ES-I3 (cell line): Measurements from ENCODE around the gene PSPH.
A peak's percentile ranks its signal among the peaks of the same experiment; 100 is the strongest.
"Not testable (repeated sequence)": the region's sequence is repeated elsewhere in the genome, so short reads cannot be mapped to it uniquely, and the experiment has no call there.

ENCODE experiments used
- H3K36me3 ChIP-seq: 2 replicates; pipeline ENCODE4 v1.6.1; 2013; ENCODE audit warnings: mild to moderate bottlenecking, low read length, control low read depth, moderate library complexity; ENCODE audit not compliant: insufficient read depth
- H3K4me1 ChIP-seq: 2 replicates; pipeline ENCODE4 v1.6.1; 2013; ENCODE audit warnings: mild to moderate bottlenecking, control low read depth, low read length; ENCODE audit not compliant: insufficient read depth
- H3K9ac ChIP-seq: 2 replicates; pipeline ENCODE4 v1.6.1; 2013; ENCODE audit warnings: low read depth, mild to moderate bottlenecking, low read length, moderate library complexity
- H3K9me3 ChIP-seq: 2 replicates; pipeline ENCODE4 v1.6.1; 2013; ENCODE audit warnings: mild to moderate bottlenecking, low read length, moderate library complexity; ENCODE audit not compliant: control insufficient read depth, insufficient read depth

Gene PSPH

DNA sequence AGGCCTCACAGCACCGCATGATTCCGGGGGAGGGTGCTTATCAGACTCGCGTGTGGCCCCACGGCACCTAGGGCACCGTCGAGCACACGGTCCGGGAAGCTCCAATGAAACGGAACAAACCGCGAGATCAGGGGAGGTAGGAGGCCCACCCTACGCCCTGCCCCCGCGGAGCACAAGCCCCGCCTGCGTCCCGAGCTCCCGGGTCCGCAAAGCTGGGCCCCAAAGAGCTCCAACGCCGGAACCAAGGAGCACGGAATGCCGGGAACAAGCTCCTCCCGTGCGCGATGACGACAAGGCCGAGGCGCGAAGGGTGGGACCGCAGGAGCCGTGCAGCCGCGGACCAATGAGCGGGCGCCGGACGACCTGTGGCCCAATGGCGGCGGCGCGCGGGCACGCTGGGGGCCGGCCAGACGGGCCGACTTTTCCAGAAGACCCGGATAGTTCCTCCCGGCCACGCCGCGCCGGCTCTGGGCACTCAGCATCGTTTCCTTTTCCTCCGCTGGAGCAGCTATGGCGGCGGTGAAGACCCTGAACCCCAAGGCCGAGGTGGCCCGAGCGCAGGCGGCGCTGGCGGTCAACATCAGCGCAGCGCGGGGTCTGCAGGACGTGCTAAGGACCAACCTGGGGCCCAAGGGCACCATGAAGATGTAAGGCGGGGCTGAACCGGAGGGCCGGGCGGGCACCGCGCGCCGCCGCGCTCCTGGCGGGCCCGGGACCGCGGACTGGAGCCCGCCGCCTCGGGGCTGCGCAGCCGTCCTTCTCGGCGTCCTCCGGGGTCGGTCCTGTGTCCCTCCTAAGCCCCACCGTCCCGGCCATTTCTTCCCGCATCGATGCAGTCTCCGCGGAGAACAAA, at the start of gene PSPH, which contains the start of gene CCT6A:
TSS of gene PSPH (minus strand) at position 106 of the 853 bp plus-strand sequence. CDS start 30,232 bp downstream, outside the sequence.
TSS of gene CCT6A (plus strand) at position 427 of the 853 bp plus-strand sequence. CDS start at position 511, 84 bp downstream.
- Histone ChIP-seq H3K36me3 (peaks cover 27% of the 10 kb centered on the region), H3K9me3 (no peaks in the 10 kb centered on the region), H3K4me1 (no peaks in the 10 kb centered on the region; the same call in 1 of the 2 replicates), H3K9ac (peak within 1 kb of the TSS; percentile 98)

DNA sequence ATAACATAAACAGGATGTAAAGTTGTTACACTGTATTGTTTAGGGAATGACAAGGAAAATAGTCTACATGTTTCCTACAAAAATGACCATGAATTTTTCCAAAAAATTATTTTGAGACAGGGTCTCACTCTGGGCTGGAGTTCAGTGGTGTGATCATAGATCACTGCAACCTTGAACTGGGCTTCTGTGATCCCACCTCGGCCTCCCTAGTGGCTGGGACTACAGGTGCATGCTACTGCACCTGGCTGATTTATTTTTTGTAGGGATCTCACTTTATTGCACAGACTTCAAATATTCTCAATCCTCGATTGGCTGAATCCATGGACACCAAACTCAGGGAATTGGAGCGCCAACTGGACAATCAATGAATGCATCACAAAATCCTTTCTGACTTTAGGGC, 48.4 kb upstream of the PSPH start:
- Histone ChIP-seq H3K36me3 (no peaks in the 10 kb centered on the region), H3K9ac (no peak overlapping the region)

DNA sequence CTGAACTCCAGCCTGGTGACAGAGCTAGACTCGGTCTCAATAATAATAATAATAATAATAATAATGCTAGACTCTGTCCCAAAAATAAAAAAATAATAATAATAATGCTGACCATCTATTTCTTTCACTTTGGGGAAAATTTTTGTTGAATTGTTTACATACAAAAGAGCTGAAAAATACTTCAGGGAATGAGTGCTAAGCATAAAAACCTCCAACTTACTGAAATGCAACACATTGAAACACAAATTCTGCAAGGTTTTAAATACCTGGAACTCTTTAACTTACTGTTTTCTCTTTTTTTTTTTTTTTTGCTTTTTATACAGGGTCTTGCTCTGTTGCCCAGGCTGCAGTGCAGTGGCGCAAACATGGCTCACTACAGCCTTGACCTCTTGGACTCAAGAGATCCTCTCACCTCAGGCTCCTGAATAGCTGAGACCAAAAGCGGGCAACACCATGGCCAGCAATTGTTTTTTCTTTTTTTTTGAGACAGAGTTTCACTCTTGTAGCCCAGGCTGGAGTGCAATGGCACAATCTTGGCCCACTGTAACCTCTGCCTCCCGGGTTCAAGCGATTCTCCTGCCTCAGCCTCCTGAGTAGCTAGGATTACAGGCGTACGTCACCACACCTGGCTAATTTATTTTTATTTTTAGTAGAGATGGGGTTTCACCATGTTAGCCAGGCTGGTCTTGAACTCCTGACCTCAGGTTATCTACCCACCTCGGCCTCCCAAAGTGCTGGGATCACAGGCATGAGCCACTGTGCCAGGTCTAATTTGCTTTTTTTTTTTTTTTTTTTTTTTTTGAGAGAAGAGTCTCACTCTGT, 47.2 kb upstream of the PSPH start:
- H3K4me1 ChIP-seq, H3K9me3 ChIP-seq, H3K36me3 ChIP-seq, H3K9ac ChIP-seq: not testable (repeated sequence)

More for the DNA sequence above, 48.4 kb upstream of the PSPH start:
- no peaks in the 10 kb centered on the region for H3K9me3 ChIP-seq
- no peaks in the 10 kb centered on the region for H3K4me1 ChIP-seq

DNA sequence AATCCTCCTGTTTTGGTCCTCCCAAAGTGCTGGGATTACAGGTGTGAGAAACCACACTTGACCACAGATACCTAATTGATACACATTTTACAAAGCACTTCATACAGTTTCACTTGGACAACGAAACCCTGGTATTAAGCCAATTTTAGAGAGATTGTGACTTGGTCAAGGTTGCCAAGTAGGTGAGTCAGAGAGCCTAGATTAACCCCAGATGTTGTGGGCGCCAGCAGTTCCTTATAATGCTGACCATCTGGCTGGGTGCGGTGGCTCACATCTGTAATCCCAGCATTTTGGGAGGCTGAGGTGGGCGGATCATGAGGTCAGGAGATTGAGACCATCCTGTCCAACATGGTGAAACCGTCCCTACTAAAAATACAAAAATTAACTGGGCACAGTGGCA, 46.5 kb upstream of the PSPH start:
- H3K36me3 ChIP-seq: no peaks in the 10 kb centered on the region
- H3K9ac ChIP-seq: no peak overlapping the region
- no peaks in the 10 kb centered on the region for H3K9me3 ChIP-seq
- no peaks in the 10 kb centered on the region for H3K4me1 ChIP-seq

- Histone ChIP-seq H3K9ac (no peak within 1 kb of the TSS), H3K36me3 (no peaks in the 10 kb centered on the region)
Observed at GRCh38 chr7:56092789-56093531, 41.7 kb upstream of the PSPH start, which contains the start of gene PHKG1. PHKG1 (minus strand) TSS chr7:56092952; CDS start chr7:56088941, 4,011 bp downstream.

GRCh38 chr7:56092388-56092787, 41.1 kb upstream of the PSPH start:
- H3K9ac ChIP-seq, H3K9me3 ChIP-seq, H3K36me3 ChIP-seq, H3K4me1 ChIP-seq: not testable (repeated sequence)

More at GRCh38 chr7:56092789-56093531, 41.7 kb upstream of the PSPH start, which contains the start of gene PHKG1:
- no peaks in the 10 kb centered on the region for H3K9me3 ChIP-seq
- H3K4me1 ChIP-seq: no peaks in the 10 kb centered on the region

GRCh38 chr7:56091591-56091990, 40.3 kb upstream of the PSPH start:
- no peaks in the 10 kb centered on the region for H3K4me1 ChIP-seq
- H3K9ac ChIP-seq: no peak overlapping the region
- no peaks in the 10 kb centered on the region for H3K9me3 ChIP-seq
- no peaks in the 10 kb centered on the region; the same call in 1 of the 2 replicates for H3K36me3 ChIP-seq

- no peaks in the 10 kb centered on the region for H3K4me1 ChIP-seq
- H3K36me3 ChIP-seq: peaks cover 2% of the 10 kb centered on the region; the same call in 1 of the 2 replicates
- H3K9me3 ChIP-seq: no peaks in the 10 kb centered on the region
- no peak overlapping the region for H3K9ac ChIP-seq
Observed at GRCh38 chr7:56087445-56087844, 36.2 kb upstream of the PSPH start.

GRCh38 chr7:56086761-56087160, 35.5 kb upstream of the PSPH start:
- Histone ChIP-seq H3K4me1 (no peaks in the 10 kb centered on the region), H3K9me3 (no peaks in the 10 kb centered on the region), H3K9ac (no peak overlapping the region), H3K36me3 (peaks cover 2% of the 10 kb centered on the region; the same call in 1 of the 2 replicates)

- Histone ChIP-seq H3K9me3 (no peaks in the 10 kb centered on the region), H3K4me1 (no peaks in the 10 kb centered on the region), H3K9ac (no peak overlapping the region), H3K36me3 (peaks cover 2% of the 10 kb centered on the region)
Observed at GRCh38 chr7:56083150-56083785, 32.0 kb upstream of the PSPH start.

- no peaks in the 10 kb centered on the region for H3K9me3 ChIP-seq
- no peaks in the 10 kb centered on the region for H3K4me1 ChIP-seq
- H3K9ac ChIP-seq: no peak overlapping the region
- peaks cover 6% of the 10 kb centered on the region for H3K36me3 ChIP-seq
Observed at GRCh38 chr7:56081626-56082340, 30.5 kb upstream of the PSPH start.

GRCh38 chr7:56080726-56081435, 29.6 kb upstream of the PSPH start:
- H3K9me3 ChIP-seq, H3K4me1 ChIP-seq, H3K36me3 ChIP-seq, H3K9ac ChIP-seq: not testable (repeated sequence)
